ENCODE measurements around the gene REN. TPM values are rescaled to one million over a fixed set of nuclear protein-coding genes. Genes with fewer than 3 reads are reported as not detected.

The REN gene
- total RNA-seq, 1 experiment from 2014 or later: not detected

GRCh38 chr1:204115116-204115515 is 51.0 kb downstream of the REN start:
- POLR2A ChIA-PET: no interaction called here
- DNase-seq: no peak
- Mint-ChIP-seq H3K4me1 (ENCODE audit: low read depth, unreplicated experiment) (peaks cover 5% of the 10 kb centered on the region), H3K27me3 (ENCODE audit: insufficient read depth, unreplicated experiment) (no peaks in the 10 kb centered on the region), H3K27ac (ENCODE audit: unreplicated experiment) (no peak overlapping the region), H3K4me3 (ENCODE audit: unreplicated experiment) (no peak overlapping the region), H3K36me3 (ENCODE audit: insufficient read depth, unreplicated experiment) (peaks cover 9% of the 10 kb centered on the region), H3K9me3 (ENCODE audit: unreplicated experiment) (no peaks in the 10 kb centered on the region)
- Histone ChIP-seq H3K9me3 (no peaks in the 10 kb centered on the region), H3K4me1 (no peaks in the 10 kb centered on the region), H3K4me3 (ENCODE audit: low read depth, low read length) (no peak overlapping the region), H3K27me3 (replicated peaks; ENCODE audit: control insufficient read depth, insufficient read depth, low read length) (no peaks in the 10 kb centered on the region), H3K36me3 (ENCODE audit: control insufficient read depth, insufficient read depth, low read length) (peaks cover 4% of the 10 kb centered on the region; the same call in 1 of the 2 replicates)
- BruUV-seq (replicated peaks): no TSS peak
- CTCF ChIA-PET: no interaction called here
- intact Hi-C loops (cut with micrococcal nuclease; ENCODE audit: unreplicated experiment): no loop called here
- no peak for TF ChIP-seq CTCF (IDR thresholded peaks at IDR 0.05; ENCODE audit: insufficient read depth in 1 of 2, low read depth in 1 of 2, low read length in 1 of 2, severe bottlenecking in 1 of 2, unreplicated experiment in 1 of 2)

- no peak overlapping the region for H3K4me3 ChIP-seq (ENCODE audit: low read depth, low read length)
- no peak for TF ChIP-seq CTCF (IDR thresholded peaks at IDR 0.05; ENCODE audit: insufficient read depth in 1 of 2, low read depth in 1 of 2, low read length in 1 of 2, severe bottlenecking in 1 of 2, unreplicated experiment in 1 of 2)
- H3K9me3 Mint-ChIP-seq (ENCODE audit: unreplicated experiment): no peaks in the 10 kb centered on the region
- BruUV-seq (replicated peaks): no TSS peak
- CTCF ChIA-PET: no interaction called here
- intact Hi-C loops (cut with micrococcal nuclease; ENCODE audit: unreplicated experiment): no loop called here
- H3K9me3 ChIP-seq: no peaks in the 10 kb centered on the region
- H3K36me3 Mint-ChIP-seq (ENCODE audit: insufficient read depth, unreplicated experiment): peaks cover 9% of the 10 kb centered on the region
- no peaks in the 10 kb centered on the region for H3K4me1 ChIP-seq
- H3K36me3 ChIP-seq (ENCODE audit: control insufficient read depth, insufficient read depth, low read length): peaks cover 4% of the 10 kb centered on the region; the same call in 1 of the 2 replicates
- no peaks in the 10 kb centered on the region for H3K27me3 Mint-ChIP-seq (ENCODE audit: insufficient read depth, unreplicated experiment)
- H3K27ac Mint-ChIP-seq (ENCODE audit: unreplicated experiment): no peak overlapping the region
- no peaks in the 10 kb centered on the region for H3K27me3 ChIP-seq (replicated peaks; ENCODE audit: control insufficient read depth, insufficient read depth, low read length)
- H3K4me3 Mint-ChIP-seq (ENCODE audit: unreplicated experiment): no peak overlapping the region
- no peak for DNase-seq
- peaks cover 5% of the 10 kb centered on the region for H3K4me1 Mint-ChIP-seq (ENCODE audit: low read depth, unreplicated experiment)
- POLR2A ChIA-PET: no interaction called here
Observed at GRCh38 chr1:204114606-204115005, 51.5 kb downstream of the REN start.

DNA sequence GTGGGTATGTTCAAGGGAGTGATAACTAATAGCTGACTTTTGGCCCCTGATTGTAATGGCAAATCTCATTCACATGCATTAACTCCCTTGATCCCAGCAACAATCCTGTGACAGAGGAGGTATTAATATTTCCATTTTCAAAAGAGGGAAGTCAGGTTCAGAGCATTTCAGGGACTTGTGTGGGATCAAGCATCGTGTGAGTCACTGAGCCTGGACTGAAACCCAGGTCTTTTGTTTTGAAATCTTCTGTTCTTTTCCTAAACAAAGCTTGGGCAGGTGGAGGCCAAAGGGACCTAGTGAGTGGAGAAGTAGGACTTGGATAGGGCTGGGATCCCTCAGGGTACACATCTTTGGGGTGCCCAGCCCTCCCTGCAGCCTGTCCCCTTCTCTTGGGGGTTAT is 52.2 kb downstream of the REN start:
- Mint-ChIP-seq H3K36me3 (ENCODE audit: insufficient read depth, unreplicated experiment) (peaks cover 9% of the 10 kb centered on the region), H3K9me3 (ENCODE audit: unreplicated experiment) (no peaks in the 10 kb centered on the region), H3K27me3 (ENCODE audit: insufficient read depth, unreplicated experiment) (no peaks in the 10 kb centered on the region), H3K4me3 (ENCODE audit: unreplicated experiment) (no peak overlapping the region), H3K27ac (ENCODE audit: unreplicated experiment) (no peak overlapping the region), H3K4me1 (ENCODE audit: low read depth, unreplicated experiment) (peaks cover 5% of the 10 kb centered on the region)
- no peak for TF ChIP-seq CTCF (IDR thresholded peaks at IDR 0.05; ENCODE audit: insufficient read depth in 1 of 2, low read depth in 1 of 2, low read length in 1 of 2, severe bottlenecking in 1 of 2, unreplicated experiment in 1 of 2)
- CTCF ChIA-PET: no interaction called here
- Histone ChIP-seq H3K4me1 (no peaks in the 10 kb centered on the region), H3K27me3 (replicated peaks; ENCODE audit: control insufficient read depth, insufficient read depth, low read length) (no peaks in the 10 kb centered on the region), H3K36me3 (ENCODE audit: control insufficient read depth, insufficient read depth, low read length) (peaks cover 4% of the 10 kb centered on the region; the same call in 1 of the 2 replicates), H3K9me3 (no peaks in the 10 kb centered on the region), H3K4me3 (ENCODE audit: low read depth, low read length) (no peak overlapping the region)
- BruUV-seq (replicated peaks): no TSS peak
- no peak for DNase-seq
- POLR2A ChIA-PET: no interaction called here
- intact Hi-C loops (cut with micrococcal nuclease; ENCODE audit: unreplicated experiment): no loop called here

All from Caco-2 (cell line).